SK-N-SH (cell line): Measurements from ENCODE around the gene MYH11.

Experiments
- EZH2phosphoT487 ChIP-seq: fragments of 200-600 bp; sonication (generic); IDR thresholded peaks from 2 replicates; pipeline ENCODE4 v1.6.1; 2017; ENCODE audit warnings: low read depth, mixed run types, mild to moderate bottlenecking, antibody characterized with exemption, moderate library complexity, borderline replicate concordance
- FOXM1 ChIP-seq: IDR thresholded peaks from 2 replicates; pipeline ENCODE4 v1.4.0; 2012; ENCODE audit warnings: low read depth, mild to moderate bottlenecking
- GABPA ChIP-seq: IDR thresholded peaks from 2 replicates; pipeline ENCODE4 v1.4.0; 2012; ENCODE audit warnings: low read depth, mild to moderate bottlenecking
- POLR2AphosphoS5 ChIP-seq: IDR thresholded peaks from 2 replicates; pipeline ENCODE4 v1.6.1; 2012; ENCODE audit warnings: low read depth, low read length
- TCF12 ChIP-seq: IDR thresholded peaks from 2 replicates; pipeline ENCODE4 v1.4.0; 2012
- YY1 ChIP-seq: IDR thresholded peaks from 2 replicates; pipeline ENCODE4 v1.4.0; 2012; ENCODE audit warnings: low read depth, mild to moderate bottlenecking
- TF ChIP-seq, protein P1 (sequence below): fragments of 200-600 bp; sonication (generic); IDR thresholded peaks from 2 replicates; pipeline ENCODE4 v1.6.1; 2017; ENCODE audit warnings: antibody characterized with exemption, mild to moderate bottlenecking, moderate library complexity

DNA sequence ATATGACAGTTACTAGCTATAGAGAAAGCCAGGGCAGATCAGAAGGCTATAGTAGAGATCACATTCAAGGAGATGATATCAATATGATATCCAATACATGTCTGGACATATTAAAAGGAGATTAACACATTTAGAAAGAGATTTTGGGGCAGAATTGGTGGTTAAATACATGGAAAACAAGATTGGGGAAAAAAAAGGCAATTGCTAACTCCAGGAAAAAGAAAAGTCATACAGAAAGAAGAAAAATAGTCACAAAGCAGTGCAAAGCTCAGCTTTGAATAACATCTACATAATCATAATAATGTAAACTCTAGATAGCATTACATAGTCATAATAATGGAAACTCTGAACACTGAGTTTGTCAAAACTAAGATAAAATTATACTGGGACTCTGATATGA lies 40.6 kb downstream of the MYH11 start:
- TF ChIP-seq, protein P1, sequence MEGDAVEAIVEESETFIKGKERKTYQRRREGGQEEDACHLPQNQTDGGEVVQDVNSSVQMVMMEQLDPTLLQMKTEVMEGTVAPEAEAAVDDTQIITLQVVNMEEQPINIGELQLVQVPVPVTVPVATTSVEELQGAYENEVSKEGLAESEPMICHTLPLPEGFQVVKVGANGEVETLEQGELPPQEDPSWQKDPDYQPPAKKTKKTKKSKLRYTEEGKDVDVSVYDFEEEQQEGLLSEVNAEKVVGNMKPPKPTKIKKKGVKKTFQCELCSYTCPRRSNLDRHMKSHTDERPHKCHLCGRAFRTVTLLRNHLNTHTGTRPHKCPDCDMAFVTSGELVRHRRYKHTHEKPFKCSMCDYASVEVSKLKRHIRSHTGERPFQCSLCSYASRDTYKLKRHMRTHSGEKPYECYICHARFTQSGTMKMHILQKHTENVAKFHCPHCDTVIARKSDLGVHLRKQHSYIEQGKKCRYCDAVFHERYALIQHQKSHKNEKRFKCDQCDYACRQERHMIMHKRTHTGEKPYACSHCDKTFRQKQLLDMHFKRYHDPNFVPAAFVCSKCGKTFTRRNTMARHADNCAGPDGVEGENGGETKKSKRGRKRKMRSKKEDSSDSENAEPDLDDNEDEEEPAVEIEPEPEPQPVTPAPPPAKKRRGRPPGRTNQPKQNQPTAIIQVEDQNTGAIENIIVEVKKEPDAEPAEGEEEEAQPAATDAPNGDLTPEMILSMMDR: no peak
- no peak for TF ChIP-seq POLR2AphosphoS5
- no peak for TF ChIP-seq TCF12
- no peak for TF ChIP-seq FOXM1
- TF ChIP-seq EZH2phosphoT487: no peak
- TF ChIP-seq GABPA: no peak
- no peak for TF ChIP-seq YY1
